ENCODE results near the gene NTM.
"Not testable (repeated sequence)": the region's sequence is repeated elsewhere in the genome, so short reads cannot be mapped to it uniquely, and the experiment has no call there.

NTM gene

GRCh38 chr11:131370090-131370751 is at the start of gene NTM:
NTM (plus strand) TSS chr11:131370615.
- no peak for DNase-seq (ENCODE audit: low read depth, low spot score)

GRCh38 chr11:131324921-131325570 is 45.4 kb upstream of the NTM start:
- no peak for DNase-seq (ENCODE audit: low read depth, low spot score)

- no peak for DNase-seq (ENCODE audit: low read depth, low spot score)
These were observed 43.6 kb upstream of the NTM start for GRCh38 chr11:131326829-131327228.

- no peak for DNase-seq (ENCODE audit: low read depth, low spot score)
These were observed 43.0 kb upstream of the NTM start for GRCh38 chr11:131327421-131327820.

GRCh38 chr11:131328843-131329242 is 41.6 kb upstream of the NTM start:
- DNase-seq (ENCODE audit: low read depth, low spot score) = no peak

GRCh38 chr11:131331010-131331409 is 39.4 kb upstream of the NTM start:
- no peak for DNase-seq (ENCODE audit: low read depth, low spot score)

GRCh38 chr11:131331546-131331945 is 38.9 kb upstream of the NTM start:
- DNase-seq (ENCODE audit: low read depth, low spot score) = no peak

GRCh38 chr11:131334601-131335000 is 35.8 kb upstream of the NTM start:
- no peak for DNase-seq (ENCODE audit: low read depth, low spot score)

- DNase-seq (ENCODE audit: low read depth, low spot score) = not testable (repeated sequence)
These were observed 28.5 kb upstream of the NTM start for GRCh38 chr11:131341900-131342299.

- DNase-seq (ENCODE audit: low read depth, low spot score) = not testable (repeated sequence)
These were observed 28.0 kb upstream of the NTM start for GRCh38 chr11:131342442-131342841.

- DNase-seq (ENCODE audit: low read depth, low spot score) = no peak
These were observed 25.0 kb upstream of the NTM start for GRCh38 chr11:131345406-131345805.

- DNase-seq (ENCODE audit: low read depth, low spot score) = no peak
These were observed 20.9 kb upstream of the NTM start for GRCh38 chr11:131349368-131350086.

GRCh38 chr11:131350872-131351271 is 19.5 kb upstream of the NTM start:
- no peak for DNase-seq (ENCODE audit: low read depth, low spot score)

GRCh38 chr11:131351848-131352247 is 18.6 kb upstream of the NTM start:
- DNase-seq (ENCODE audit: low read depth, low spot score) = no peak

GRCh38 chr11:131353766-131354165 is 16.6 kb upstream of the NTM start:
- no peak for DNase-seq (ENCODE audit: low read depth, low spot score)

- no peak for DNase-seq (ENCODE audit: low read depth, low spot score)
These were observed 16.1 kb upstream of the NTM start for GRCh38 chr11:131354251-131354701.

- no peak for DNase-seq (ENCODE audit: low read depth, low spot score)
These were observed 14.2 kb upstream of the NTM start for GRCh38 chr11:131356206-131356605.

GRCh38 chr11:131365329-131365930 is 5.0 kb upstream of the NTM start:
- no peak for DNase-seq (ENCODE audit: low read depth, low spot score)

- DNase-seq (ENCODE audit: low read depth, low spot score) = no peak
These were observed 731 bp downstream of the NTM start for GRCh38 chr11:131370901-131371790.

GRCh38 chr11:131371791-131372104 is 1.3 kb downstream of the NTM start:
- no peak for DNase-seq (ENCODE audit: low read depth, low spot score)

GRCh38 chr11:131372234-131372962 is 2.0 kb downstream of the NTM start:
- DNase-seq (ENCODE audit: low read depth, low spot score) = no peak
